PC-3 (cell line): Measurements from ENCODE around the gene QRICH1. TPM values are rescaled to one million over a fixed set of nuclear protein-coding genes. Genes with fewer than 3 reads are reported as not detected.

Experiments used
- ATAC-seq: fragments of 200-7000 bp; cut with Tn5 transposase; 2 replicates; pipeline ENCODE4 v1.9.1; 2020; ENCODE audit warnings: mild to moderate bottlenecking, moderate library complexity
- BruUV-seq: library from RNA; stranded (reverse); fragments of 400-500 nt; replicated peaks from 2 replicates; lab custom pipeline; 2021; lab: Mats Ljungman, UMichigan
- CTCF ChIA-PET: fragments of 300-600 bp; sonication (Branson Sonifier 250); formaldehyde crosslinking; loops from one replicate; lab custom pipeline; 2022; ENCODE audit warnings: antibody characterized with exemption; lab: Charles Lee
- POLR2A ChIA-PET: fragments of 300-600 bp; sonication (Branson Sonifier 250); formaldehyde crosslinking; loops from one replicate; lab custom pipeline; 2022; ENCODE audit warnings: antibody characterized with exemption; ENCODE audit not compliant: unreplicated experiment; lab: Charles Lee
- DNase-seq: peaks from one replicate; pipeline ENCODE4 v3.0.0-alpha.2; 2015
- H2AFZ ChIP-seq: fragments of 300-600 bp; sonication (generic); 2 replicates; pipeline ENCODE4 v1.6.0; 2016; ENCODE audit warnings: antibody characterized with exemption, low read length
- H3F3A ChIP-seq: fragments of 300-600 bp; sonication (generic); one replicate; pipeline ENCODE4 v1.6.0; 2017; ENCODE audit warnings: antibody characterized with exemption, low read length, control low read depth, mild to moderate bottlenecking; ENCODE audit not compliant: unreplicated experiment
- H3K27ac ChIP-seq: fragments of 300-600 bp; sonication (generic); 2 replicates; pipeline ENCODE4 v1.5.1; 2016; ENCODE audit warnings: mild to moderate bottlenecking, low read length
- H3K27me3 ChIP-seq: fragments of 300-600 bp; sonication (generic); 2 replicates; pipeline ENCODE4 v1.6.1; 2016; ENCODE audit warnings: low read length, mixed read lengths
- H3K36me3 ChIP-seq: fragments of 300-600 bp; sonication (generic); 2 replicates; pipeline ENCODE4 v1.6.1; 2016; ENCODE audit warnings: low read depth, mixed run types, low read length, mixed read lengths
- H3K4me1 ChIP-seq: fragments of 300-600 bp; sonication (generic); 2 replicates; pipeline ENCODE4 v1.5.1; 2016; ENCODE audit warnings: low read length; ENCODE audit not compliant: insufficient read depth
- H3K4me2 ChIP-seq: fragments of 300-600 bp; sonication (generic); 2 replicates; pipeline ENCODE4 v1.6.0; 2016; ENCODE audit warnings: low read length
- H3K4me3 ChIP-seq: fragments of 300-600 bp; sonication (generic); 2 replicates; pipeline ENCODE4 v1.5.1; 2016; ENCODE audit warnings: mild to moderate bottlenecking, low read length, mixed read lengths
- H3K79me2 ChIP-seq: fragments of 300-600 bp; sonication (generic); 2 replicates; pipeline ENCODE4 v1.6.1; 2017; ENCODE audit warnings: low read length, mixed read lengths
- H3K9ac ChIP-seq: fragments of 300-600 bp; sonication (generic); 2 replicates; pipeline ENCODE4 v1.6.0; 2016; ENCODE audit warnings: mild to moderate bottlenecking, low read length
- H3K9me2 ChIP-seq: fragments of 300-600 bp; sonication (generic); replicated peaks from 2 replicates; pipeline ENCODE4 v1.6.1; 2016; ENCODE audit warnings: mixed run types, low read length, mixed read lengths
- H3K9me3 ChIP-seq: fragments of 300-600 bp; sonication (generic); 2 replicates; pipeline ENCODE4 v1.6.1; 2016; ENCODE audit warnings: low read length, mixed read lengths
- H4K20me1 ChIP-seq: fragments of 300-600 bp; sonication (generic); 2 replicates; pipeline ENCODE4 v1.6.1; 2016; ENCODE audit warnings: low read length, mixed read lengths
- EZH2 ChIP-seq: fragments of 300-600 bp; sonication (generic); IDR thresholded peaks from one replicate; pipeline ENCODE4 v1.6.1; 2017; ENCODE audit warnings: antibody characterized with exemption, mild to moderate bottlenecking, low read length; ENCODE audit not compliant: unreplicated experiment
- EZH2phosphoT487 ChIP-seq: fragments of 300-600 bp; sonication (generic); IDR thresholded peaks from 2 replicates; pipeline ENCODE4 v1.6.1; 2018; ENCODE audit warnings: mild to moderate bottlenecking, antibody characterized with exemption, low read length, borderline replicate concordance
- intact Hi-C: fragments of 100-400 bp; cut with micrococcal nuclease; formaldehyde crosslinking; loops from 2 replicates; pipeline ENCODE4 v1.9.0; 2023
- total RNA-seq: library from RNA; depleted of rRNA; stranded (reverse); fragments of >200 nt; gene quantifications from 2 replicates; pipeline ENCODE4 v1.2.3, GENCODE V29; 2014
- TF ChIP-seq, protein P1 (sequence below): fragments of 300-600 bp; sonication (generic); conservative IDR thresholded peaks from 2 replicates; pipeline ENCODE4 v1.5.1; 2017; ENCODE audit warnings: antibody characterized with exemption, low read depth, mild to moderate bottlenecking, low read length

QRICH1 gene
- total RNA-seq, 1 experiment from 2014 or later: 90.2 TPM

DNA sequence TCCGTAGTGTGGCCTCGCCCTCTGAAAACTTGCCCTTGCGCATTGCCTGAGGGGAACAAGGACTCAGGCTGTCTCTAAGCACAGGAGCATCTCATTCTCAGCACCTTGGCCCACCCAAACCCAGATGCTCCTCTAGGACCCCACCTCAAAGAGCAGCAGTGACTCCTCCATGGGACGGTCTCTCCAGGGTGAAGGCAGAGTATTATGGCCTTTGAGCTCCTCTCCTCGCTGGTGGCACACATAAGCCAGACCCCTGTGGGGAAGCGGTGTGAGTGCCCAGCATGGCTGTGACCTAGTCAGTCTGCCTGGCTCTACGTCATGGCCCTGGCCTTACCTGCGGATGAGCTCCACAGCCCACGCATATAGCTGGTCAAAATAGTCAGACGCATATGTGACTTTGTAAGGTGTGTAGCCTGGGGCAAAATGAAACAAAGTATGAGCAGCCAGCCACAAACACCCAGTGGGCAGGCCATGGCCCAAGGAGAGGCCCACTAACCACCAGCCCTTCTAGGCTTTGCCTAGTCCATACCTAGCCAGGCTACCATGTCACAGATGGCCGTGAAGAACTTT lies 6.3 kb upstream of the QRICH1 start:
- BruUV-seq: no TSS peak

GRCh38 chr3:49098910-49099630 lies 5.2 kb upstream of the QRICH1 start:
- POLR2A ChIA-PET: no interaction called here
- CTCF ChIA-PET: no interaction called here

More for the DNA sequence above, 6.3 kb upstream of the QRICH1 start:
- Histone ChIP-seq H3F3A (no peaks in the 10 kb centered on the region), H4K20me1 (no peaks in the 10 kb centered on the region), H3K27me3 (no peaks in the 10 kb centered on the region), H3K4me1 (peaks cover 16% of the 10 kb centered on the region), H3K27ac (no peak overlapping the region), H3K36me3 (peaks cover 48% of the 10 kb centered on the region), H3K79me2 (peaks cover 28% of the 10 kb centered on the region), H3K9me2 (no peaks in the 10 kb centered on the region), H3K4me3 (no peak overlapping the region), H3K9me3 (no peaks in the 10 kb centered on the region), H2AFZ (no peak overlapping the region), H3K9ac (no peak overlapping the region), H3K4me2 (no peak overlapping the region)
- ChIA-PET CTCF (no interaction called here), POLR2A (interaction anchor here (0.6 kb wide), 1 partner anchor 8 kb away, joined by 5 read pairs; no protein-coding TSS in a partner anchor)
- no peak for TF ChIP-seq EZH2phosphoT487
- TF ChIP-seq, protein P1, sequence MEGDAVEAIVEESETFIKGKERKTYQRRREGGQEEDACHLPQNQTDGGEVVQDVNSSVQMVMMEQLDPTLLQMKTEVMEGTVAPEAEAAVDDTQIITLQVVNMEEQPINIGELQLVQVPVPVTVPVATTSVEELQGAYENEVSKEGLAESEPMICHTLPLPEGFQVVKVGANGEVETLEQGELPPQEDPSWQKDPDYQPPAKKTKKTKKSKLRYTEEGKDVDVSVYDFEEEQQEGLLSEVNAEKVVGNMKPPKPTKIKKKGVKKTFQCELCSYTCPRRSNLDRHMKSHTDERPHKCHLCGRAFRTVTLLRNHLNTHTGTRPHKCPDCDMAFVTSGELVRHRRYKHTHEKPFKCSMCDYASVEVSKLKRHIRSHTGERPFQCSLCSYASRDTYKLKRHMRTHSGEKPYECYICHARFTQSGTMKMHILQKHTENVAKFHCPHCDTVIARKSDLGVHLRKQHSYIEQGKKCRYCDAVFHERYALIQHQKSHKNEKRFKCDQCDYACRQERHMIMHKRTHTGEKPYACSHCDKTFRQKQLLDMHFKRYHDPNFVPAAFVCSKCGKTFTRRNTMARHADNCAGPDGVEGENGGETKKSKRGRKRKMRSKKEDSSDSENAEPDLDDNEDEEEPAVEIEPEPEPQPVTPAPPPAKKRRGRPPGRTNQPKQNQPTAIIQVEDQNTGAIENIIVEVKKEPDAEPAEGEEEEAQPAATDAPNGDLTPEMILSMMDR: no peak
- no peak for TF ChIP-seq EZH2
- intact Hi-C loops: no loop called here
- DNase-seq: no peak
- ATAC-seq: no peak

More at GRCh38 chr3:49098910-49099630, 5.2 kb upstream of the QRICH1 start:
- Histone ChIP-seq H3K27ac (no peak overlapping the region), H2AFZ (no peak overlapping the region), H4K20me1 (no peaks in the 10 kb centered on the region), H3K4me3 (no peak overlapping the region), H3K36me3 (peaks cover 48% of the 10 kb centered on the region), H3K9me2 (no peaks in the 10 kb centered on the region), H3K79me2 (peaks cover 21% of the 10 kb centered on the region), H3F3A (no peaks in the 10 kb centered on the region), H3K9ac (no peak overlapping the region), H3K27me3 (no peaks in the 10 kb centered on the region), H3K9me3 (no peaks in the 10 kb centered on the region), H3K4me1 (peaks cover 16% of the 10 kb centered on the region), H3K4me2 (no peak overlapping the region)
- TF ChIP-seq EZH2: no peak
- TF ChIP-seq, protein P1: no peak
- TF ChIP-seq EZH2phosphoT487: no peak
- no TSS peak for BruUV-seq
- no peak for DNase-seq
- intact Hi-C loops: no loop called here
- no peak for ATAC-seq
